Osteoblast (primary cell): ENCODE measurements around the gene TMEM86A. TPM values are rescaled to one million over a fixed set of nuclear protein-coding genes. Genes with fewer than 3 reads are reported as not detected.

Experiments used
- DNase-seq: peaks from one replicate; pipeline ENCODE4 v3.0.0; 2011; ENCODE audit warnings: low spot score, mixed read lengths; ENCODE audit not compliant: insufficient read length; ENCODE audit errors: missing footprints
- H2AFZ ChIP-seq: 2 replicates; pipeline ENCODE4 v1.6.0; 2011; ENCODE audit warnings: mild to moderate bottlenecking, low read length
- H3K27ac ChIP-seq: 2 replicates; pipeline ENCODE4 v1.5.1; 2011; ENCODE audit warnings: mild to moderate bottlenecking, low read depth, low read length, moderate library complexity
- H3K27me3 ChIP-seq: 2 replicates; pipeline ENCODE4 v1.6.0; 2012; ENCODE audit warnings: mild to moderate bottlenecking, control low read depth, inconsistent platforms, low read length, moderate library complexity; ENCODE audit not compliant: insufficient read depth
- H3K36me3 ChIP-seq: 2 replicates; pipeline ENCODE4 v1.5.1; 2011; ENCODE audit warnings: mild to moderate bottlenecking, low read length, control low read depth, moderate library complexity; ENCODE audit not compliant: insufficient read depth
- H3K4me1 ChIP-seq: 2 replicates; pipeline ENCODE4 v1.5.1; 2011; ENCODE audit warnings: mild to moderate bottlenecking, low read length, control low read depth, moderate library complexity; ENCODE audit not compliant: insufficient read depth
- H3K4me2 ChIP-seq: 2 replicates; pipeline ENCODE4 v1.6.0; 2011; ENCODE audit warnings: mild to moderate bottlenecking, low read length; ENCODE audit not compliant: insufficient read depth
- H3K4me3 ChIP-seq: fragments of 200-600 bp; sonication (generic); 3 replicates; pipeline ENCODE4 v1.5.1; 2012; ENCODE audit warnings: mild to moderate bottlenecking, low read length, inconsistent platforms; ENCODE audit not compliant: insufficient read depth
- H3K79me2 ChIP-seq: 2 replicates; pipeline ENCODE4 v1.6.0; 2012; ENCODE audit warnings: mild to moderate bottlenecking, low read length, control low read depth, inconsistent platforms; ENCODE audit not compliant: insufficient read depth
- H3K9me3 ChIP-seq: 2 replicates; pipeline ENCODE4 v1.5.1; 2011; ENCODE audit warnings: low read depth, low read length, control low read depth
- H4K20me1 ChIP-seq: 2 replicates; pipeline ENCODE4 v1.6.0; 2012; ENCODE audit warnings: mild to moderate bottlenecking, low read length, control low read depth; ENCODE audit not compliant: insufficient read depth
- CTCF ChIP-seq: IDR thresholded peaks from 2 replicates; pipeline ENCODE4 v1.5.1; 2011; ENCODE audit warnings: mild to moderate bottlenecking, low read depth, low read length, moderate library complexity; ENCODE audit errors: extremely low read depth
- total RNA-seq: library from RNA; depleted of rRNA; stranded (reverse); fragments of >200 nt; gene quantifications from 2 replicates; pipeline ENCODE4 v1.2.3, GENCODE V29; 2012

Gene TMEM86A
- total RNA-seq, 1 donor = 3.3 TPM

- Histone ChIP-seq H2AFZ (no peak overlapping the region), H3K79me2 (no peaks in the 10 kb centered on the region), H3K36me3 (no peaks in the 10 kb centered on the region), H4K20me1 (no peaks in the 10 kb centered on the region), H3K27ac (no peak overlapping the region), H3K4me1 (no peaks in the 10 kb centered on the region), H3K27me3 (peaks cover 14% of the 10 kb centered on the region), H3K9me3 (no peaks in the 10 kb centered on the region), H3K4me2 (no peak overlapping the region), H3K4me3 (no peak overlapping the region)
- DNase-seq = no peak
- TF ChIP-seq CTCF = no peak
These were observed 38.1 kb downstream of the TMEM86A start for GRCh38 chr11:18736590-18737148.

- Histone ChIP-seq H2AFZ (no peak overlapping the region), H3K27ac (no peak overlapping the region), H4K20me1 (no peaks in the 10 kb centered on the region), H3K4me3 (no peak overlapping the region), H3K4me2 (no peak overlapping the region), H3K9me3 (no peaks in the 10 kb centered on the region), H3K36me3 (no peaks in the 10 kb centered on the region), H3K79me2 (no peaks in the 10 kb centered on the region), H3K4me1 (no peaks in the 10 kb centered on the region), H3K27me3 (peaks cover 14% of the 10 kb centered on the region)
- no peak for DNase-seq
- TF ChIP-seq CTCF = no peak
These were observed 39.1 kb downstream of the TMEM86A start for GRCh38 chr11:18737642-18738041.

- no peaks in the 10 kb centered on the region for H3K79me2 ChIP-seq
- H4K20me1 ChIP-seq = no peaks in the 10 kb centered on the region
- no peak overlapping the region for H2AFZ ChIP-seq
- no peak for DNase-seq
- peaks cover 14% of the 10 kb centered on the region for H3K27me3 ChIP-seq
- no peaks in the 10 kb centered on the region for H3K4me1 ChIP-seq
- H3K36me3 ChIP-seq = no peaks in the 10 kb centered on the region
- no peak overlapping the region for H3K27ac ChIP-seq
- TF ChIP-seq CTCF = no peak
- no peaks in the 10 kb centered on the region for H3K9me3 ChIP-seq
- H3K4me3 ChIP-seq = no peak overlapping the region
- no peak overlapping the region for H3K4me2 ChIP-seq
These were observed 41.1 kb downstream of the TMEM86A start for GRCh38 chr11:18739685-18740084.

GRCh38 chr11:18741783-18742182 is 43.2 kb downstream of the TMEM86A start:
- H3K27me3 ChIP-seq = peaks cover 11% of the 10 kb centered on the region
- no peaks in the 10 kb centered on the region for H3K9me3 ChIP-seq
- no peaks in the 10 kb centered on the region for H3K79me2 ChIP-seq
- no peak for DNase-seq
- no peak for TF ChIP-seq CTCF
- H3K4me3 ChIP-seq = no peak overlapping the region
- H3K27ac ChIP-seq = no peak overlapping the region
- H3K36me3 ChIP-seq = no peaks in the 10 kb centered on the region
- no peaks in the 10 kb centered on the region for H3K4me1 ChIP-seq
- no peaks in the 10 kb centered on the region for H4K20me1 ChIP-seq
- H2AFZ ChIP-seq = no peak overlapping the region
- H3K4me2 ChIP-seq = no peak overlapping the region
